Esophagus squamous epithelium (tissue), 4 donors: ENCODE results near the gene NPLOC4.

Experiments used
- POLR2A ChIP-seq, 4 donors: fragments of 450-650 bp; IDR thresholded peaks; one replicate each; pipeline ENCODE4 v1.6.1; 2017; ENCODE audit warnings: antibody characterized with exemption in 4 of 4, mild to moderate bottlenecking in 4 of 4, moderate library complexity in 3 of 4
- TF ChIP-seq, protein P1 (sequence below), 6 experiments: fragments of 450-650 bp in 4 of 6; fragments of 200-600 bp in 2 of 6; sonication (generic) in 2 of 6; IDR thresholded peaks; one replicate each; pipeline ENCODE4 v1.5.1; 2016 to 2019; ENCODE audit warnings: antibody characterized with exemption in 6 of 6, mild to moderate bottlenecking in 4 of 6, moderate library complexity in 4 of 6

DNA sequence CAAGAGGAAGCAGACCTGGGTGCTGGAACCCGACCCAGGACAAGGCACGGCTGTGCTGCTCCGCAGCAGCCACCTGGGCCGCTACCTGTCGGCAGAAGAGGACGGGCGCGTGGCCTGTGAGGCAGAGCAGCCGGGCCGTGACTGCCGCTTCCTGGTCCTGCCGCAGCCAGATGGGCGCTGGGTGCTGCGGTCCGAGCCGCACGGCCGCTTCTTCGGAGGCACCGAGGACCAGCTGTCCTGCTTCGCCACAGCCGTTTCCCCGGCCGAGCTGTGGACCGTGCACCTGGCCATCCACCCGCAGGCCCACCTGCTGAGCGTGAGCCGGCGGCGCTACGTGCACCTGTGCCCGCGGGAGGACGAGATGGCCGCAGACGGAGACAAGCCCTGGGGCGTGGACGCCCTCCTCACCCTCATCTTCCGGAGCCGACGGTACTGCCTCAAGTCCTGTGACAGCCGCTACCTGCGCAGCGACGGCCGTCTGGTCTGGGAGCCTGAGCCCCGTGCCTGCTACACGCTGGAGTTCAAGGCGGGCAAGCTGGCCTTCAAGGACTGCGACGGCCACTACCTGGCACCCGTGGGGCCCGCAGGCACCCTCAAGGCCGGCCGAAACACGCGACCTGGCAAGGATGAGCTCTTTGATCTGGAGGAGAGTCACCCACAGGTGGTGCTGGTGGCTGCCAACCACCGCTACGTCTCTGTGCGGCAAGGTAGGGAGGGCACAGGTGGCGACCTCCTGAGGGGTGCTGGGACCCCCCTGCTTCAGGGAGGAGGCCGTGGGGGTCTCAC lies 108.1 kb downstream of the NPLOC4 start:
- TF ChIP-seq, protein P1, sequence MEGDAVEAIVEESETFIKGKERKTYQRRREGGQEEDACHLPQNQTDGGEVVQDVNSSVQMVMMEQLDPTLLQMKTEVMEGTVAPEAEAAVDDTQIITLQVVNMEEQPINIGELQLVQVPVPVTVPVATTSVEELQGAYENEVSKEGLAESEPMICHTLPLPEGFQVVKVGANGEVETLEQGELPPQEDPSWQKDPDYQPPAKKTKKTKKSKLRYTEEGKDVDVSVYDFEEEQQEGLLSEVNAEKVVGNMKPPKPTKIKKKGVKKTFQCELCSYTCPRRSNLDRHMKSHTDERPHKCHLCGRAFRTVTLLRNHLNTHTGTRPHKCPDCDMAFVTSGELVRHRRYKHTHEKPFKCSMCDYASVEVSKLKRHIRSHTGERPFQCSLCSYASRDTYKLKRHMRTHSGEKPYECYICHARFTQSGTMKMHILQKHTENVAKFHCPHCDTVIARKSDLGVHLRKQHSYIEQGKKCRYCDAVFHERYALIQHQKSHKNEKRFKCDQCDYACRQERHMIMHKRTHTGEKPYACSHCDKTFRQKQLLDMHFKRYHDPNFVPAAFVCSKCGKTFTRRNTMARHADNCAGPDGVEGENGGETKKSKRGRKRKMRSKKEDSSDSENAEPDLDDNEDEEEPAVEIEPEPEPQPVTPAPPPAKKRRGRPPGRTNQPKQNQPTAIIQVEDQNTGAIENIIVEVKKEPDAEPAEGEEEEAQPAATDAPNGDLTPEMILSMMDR (IDR thresholded peaks at IDR 0.05): no peak
- TF ChIP-seq POLR2A (IDR thresholded peaks at IDR 0.05): no peak
